A549 (cell line): Measurements from ENCODE around the gene FAM53B. TPM values are rescaled to one million over a fixed set of nuclear protein-coding genes. Genes with fewer than 3 reads are reported as not detected.

Source experiments
- ATAC-seq, 2 experiments: fragments of 200-7000 bp in 1 of 2; fragments of >200 bp in 1 of 2; cut with Nextera tagmentation in 1 of 2; cut with Tn5 transposase in 1 of 2; 3 replicates each; pipeline versions ENCODE4 v1.8.0 to v1.9.1; 2018 to 2020; ENCODE audit warnings: mild to moderate bottlenecking in 1 of 2, moderate library complexity in 1 of 2
- CTCF ChIA-PET: fragments of 300-600 bp; sonication (Branson Sonifier 250); formaldehyde crosslinking; extraction: SDS; loops from one replicate; lab custom pipeline; 2021; ENCODE audit warnings: antibody characterized with exemption, inconsistent platforms; lab: Yijun Ruan, JAX
- POLR2A ChIA-PET: fragments of 350-600 bp; formaldehyde crosslinking; extraction: SDS; loops from one replicate; lab custom pipeline; 2021; ENCODE audit warnings: antibody characterized with exemption, inconsistent platforms; lab: Yijun Ruan, JAX
- DNase-seq, 2 experiments: peaks; one replicate each; pipeline versions ENCODE4 v3.0.0 to v3.0.0-alpha.2; 2011 to 2016; ENCODE audit warnings: low read depth in 1 of 2, low spot score in 1 of 2
- FAIRE-seq: peaks from 2 replicates; lab custom pipeline; 2011; peaks lifted over from hg19 to GRCh38; lab: Jason Lieb, UNC
- H3K27ac ChIP-seq, 2 experiments: fragments of >200 bp; sonication (Bioruptor Twin); formaldehyde crosslinking; 3 replicates each; pipeline ENCODE4 v1.5.1; 2016 to 2017
- H3K4me1 ChIP-seq: fragments of >200 bp; sonication (Bioruptor Twin); formaldehyde crosslinking; 3 replicates; pipeline ENCODE4 v1.6.1; 2016
- H3K4me2 ChIP-seq: fragments of >200 bp; sonication (Bioruptor Twin); formaldehyde crosslinking; 3 replicates; pipeline ENCODE4 v1.6.1; 2016
- H3K4me3 ChIP-seq: fragments of >200 bp; sonication (Bioruptor Twin); formaldehyde crosslinking; 3 replicates; pipeline ENCODE4 v1.5.1; 2016
- H3K9me3 ChIP-seq: fragments of >200 bp; sonication (Bioruptor Twin); formaldehyde crosslinking; 3 replicates; pipeline ENCODE4 v1.6.1; 2016
- BCL3 ChIP-seq: fragments of >200 bp; sonication (Bioruptor Twin); formaldehyde crosslinking; IDR thresholded peaks from 3 replicates; pipeline ENCODE4 v1.6.1; 2016
- CBX8 ChIP-seq: fragments of 200-600 bp; sonication (generic); IDR thresholded peaks from 2 replicates; pipeline ENCODE4 v1.6.1; 2016
- CHD2 ChIP-seq: fragments of 150-350 bp; IDR thresholded peaks from 2 replicates; pipeline ENCODE4 v1.6.1; 2014; ENCODE audit warnings: low read length; ENCODE audit not compliant: partially characterized antibody
- CHD4 ChIP-seq: fragments of 200-600 bp; sonication (generic); IDR thresholded peaks from 2 replicates; pipeline ENCODE4 v1.6.1; 2016; ENCODE audit warnings: antibody characterized with exemption, mild to moderate bottlenecking, borderline replicate concordance
- CTCF ChIP-seq: fragments of >200 bp; sonication (Bioruptor Twin); formaldehyde crosslinking; IDR thresholded peaks from 3 replicates; pipeline ENCODE4 v1.5.1; 2016
- EHMT2 ChIP-seq: fragments of 200-600 bp; sonication (generic); IDR thresholded peaks from 2 replicates; pipeline ENCODE4 v1.6.1; 2016; ENCODE audit warnings: antibody characterized with exemption, low read depth, mild to moderate bottlenecking, moderate library complexity
- EP300 ChIP-seq, 2 experiments: fragments of >200 bp; sonication (Bioruptor Twin); formaldehyde crosslinking; IDR thresholded peaks; 2 replicates in 1 of 2; 3 replicates in 1 of 2; pipeline ENCODE4 v1.6.1; 2016 to 2017
- FOSB ChIP-seq: fragments of 250-450 bp; sonication (Bioruptor Pico); IDR thresholded peaks from 2 replicates; pipeline ENCODE4 v1.5.0; 2020; ENCODE audit warnings: mild to moderate bottlenecking, moderate library complexity
- FOSL2 ChIP-seq, 2 experiments: fragments of 450-650 bp in 1 of 2; fragments of >200 bp in 1 of 2; sonication (Bioruptor Twin) in 1 of 2; formaldehyde crosslinking; IDR thresholded peaks; 2 replicates each; pipeline versions ENCODE4 v1.5.0 to v1.6.1; 2016 to 2020; ENCODE audit warnings: mild to moderate bottlenecking in 1 of 2, moderate library complexity in 1 of 2
- GATA3 ChIP-seq: IDR thresholded peaks from 2 replicates; pipeline ENCODE4 v1.6.1; 2012; ENCODE audit warnings: borderline replicate concordance
- HMGXB4 ChIP-seq: fragments of 250-450 bp; sonication (Bioruptor Pico); IDR thresholded peaks from 2 replicates; pipeline ENCODE4 v1.5.0; 2021; ENCODE audit warnings: mild to moderate bottlenecking, moderate library complexity, borderline replicate concordance
- HOXA7 ChIP-seq: fragments of 250-450 bp; sonication (Bioruptor Pico); IDR thresholded peaks from 2 replicates; pipeline ENCODE4 v1.5.0; 2020; ENCODE audit warnings: mild to moderate bottlenecking, moderate library complexity
- JUNB ChIP-seq: fragments of >200 bp; sonication (Bioruptor Twin); formaldehyde crosslinking; IDR thresholded peaks from 2 replicates; pipeline ENCODE4 v1.6.1; 2016
- KDM5A ChIP-seq: fragments of 200-600 bp; sonication (generic); IDR thresholded peaks from 2 replicates; pipeline ENCODE4 v1.6.1; 2016; ENCODE audit warnings: antibody characterized with exemption, mild to moderate bottlenecking
- MAX ChIP-seq: IDR thresholded peaks from 2 replicates; pipeline ENCODE4 v1.6.1; 2012
- NFE2L2 ChIP-seq: fragments of 150-350 bp; conservative IDR thresholded peaks from 2 replicates; pipeline ENCODE4 v1.6.1; 2014; ENCODE audit warnings: low read length
- NPAS2 ChIP-seq: fragments of 250-450 bp; sonication (Bioruptor Pico); IDR thresholded peaks from 2 replicates; pipeline ENCODE4 v1.8.0; 2022; ENCODE audit warnings: mild to moderate bottlenecking, moderate library complexity, borderline replicate concordance
- NR3C1 ChIP-seq: fragments of >200 bp; sonication (Bioruptor Twin); formaldehyde crosslinking; IDR thresholded peaks from 3 replicates; pipeline ENCODE4 v1.6.1; 2017
- PBX3 ChIP-seq: IDR thresholded peaks from 2 replicates; pipeline ENCODE4 v1.6.1; 2012
- POLR2A ChIP-seq: IDR thresholded peaks from 2 replicates; pipeline ENCODE4 v1.6.1; 2012; ENCODE audit warnings: mild to moderate bottlenecking, low read length
- POLR2AphosphoS2 ChIP-seq: conservative IDR thresholded peaks from 2 replicates; pipeline ENCODE4 v1.6.1; 2012; ENCODE audit warnings: low read length, improper control_type of control experiment, inconsistent platforms
- RAD21 ChIP-seq, 2 experiments: fragments of >200 bp in 1 of 2; sonication (Bioruptor Twin) in 1 of 2; formaldehyde crosslinking in 1 of 2; IDR thresholded peaks in 1 of 2; conservative IDR thresholded peaks in 1 of 2; 2 replicates in 1 of 2; 3 replicates in 1 of 2; pipeline ENCODE4 v1.6.1; 2012 to 2018; ENCODE audit warnings: inconsistent platforms in 1 of 2
- RARB ChIP-seq: fragments of 250-450 bp; sonication (Bioruptor Pico); IDR thresholded peaks from 2 replicates; pipeline ENCODE4 v1.8.0; 2021; ENCODE audit warnings: mild to moderate bottlenecking, moderate library complexity
- RFX5 ChIP-seq: fragments of 450-650 bp; IDR thresholded peaks from 2 replicates; pipeline ENCODE4 v1.7.1; 2014; ENCODE audit warnings: antibody characterized with exemption, mild to moderate bottlenecking, moderate library complexity
- SMC3 ChIP-seq: fragments of >200 bp; sonication (Bioruptor Twin); formaldehyde crosslinking; IDR thresholded peaks from 3 replicates; pipeline ENCODE4 v1.6.1; 2018; ENCODE audit warnings: inconsistent platforms
- TFCP2L1 ChIP-seq: fragments of 250-450 bp; sonication (Bioruptor Pico); IDR thresholded peaks from 2 replicates; pipeline ENCODE4 v1.5.0; 2021; ENCODE audit warnings: mild to moderate bottlenecking
- ZC3H11A ChIP-seq: fragments of 450-650 bp; IDR thresholded peaks from 2 replicates; pipeline ENCODE4 v1.6.1; 2014; ENCODE audit warnings: antibody characterized with exemption, mild to moderate bottlenecking
- WGBS: methylation state at CpG from one replicate; pipeline ENCODE4 v1.1.6; 2017; ENCODE audit errors: missing lambda C conversion rate; 5-methylcytosine and 5-hydroxymethylcytosine counted together
- polyA plus RNA-seq, 4 experiments: library from polyadenylated mRNA; depleted of rRNA in 3 of 4; stranded (reverse); fragments of >200 nt; fragmentation: RNase III in 1 of 4; extraction: RNeasy Plus Mini Kit Qiagen cat#74134 plus additional on column Dnase treatment in 1 of 4; gene quantifications; 2 replicates in 3 of 4; 3 replicates in 1 of 4; pipeline ENCODE4 v1.2.3, GENCODE V29; 2011 to 2017

The FAM53B gene
- polyA plus RNA-seq, 2 of the 4 experiments (the other 2 are of a cell fraction): 5.1 to 8.5 TPM

- CTCF ChIA-PET: no interaction called here
- ATAC-seq: no peak
- no peak overlapping the region for H3K27ac ChIP-seq
- 85% methylated on average over 5 of the region's 6 CpGs for WGBS
- POLR2A ChIA-PET: no interaction called here
- no peak for FAIRE-seq
- H3K4me3 ChIP-seq: no peak overlapping the region
- no peaks in the 10 kb centered on the region for H3K9me3 ChIP-seq
- H3K4me1 ChIP-seq: peaks cover 10% of the 10 kb centered on the region; the same call in 2 of the 3 replicates
- H3K4me2 ChIP-seq: no peak overlapping the region
- no peak for DNase-seq
- TF ChIP-seq HMGXB4 (CRISPR knock-in tag) (no peak), POLR2A (no peak), JUNB (no peak), MAX (no peak), RFX5 (no peak)
These were observed 114.8 kb downstream of the FAM53B start for GRCh38 chr10:124629415-124629814.

- Histone ChIP-seq H3K4me2 (no peak overlapping the region), H3K4me3 (no peak overlapping the region), H3K27ac (no peak overlapping the region), H3K4me1 (peaks cover 10% of the 10 kb centered on the region; the same call in 2 of the 3 replicates), H3K9me3 (no peaks in the 10 kb centered on the region)
- WGBS: 85% methylated on average over 9 of the region's 9 CpGs
- TF ChIP-seq ZC3H11A (no peak), NPAS2 (CRISPR knock-in tag) (no peak), EP300 (IDR thresholded peaks at IDR 0.05) (no peak), SMC3 (no peak), CBX8 (no peak), EHMT2 (no peak), BCL3 (no peak), RARB (CRISPR knock-in tag) (no peak), POLR2AphosphoS2 (no peak), HOXA7 (CRISPR knock-in tag) (no peak), PBX3 (no peak)
- CTCF ChIA-PET: interaction anchor here (1.5 kb wide), 1 partner anchor 113 kb away, joined by 5 read pairs; no protein-coding TSS in a partner anchor
- DNase-seq (no peak), FAIRE-seq (no peak), ATAC-seq (no peak)
- POLR2A ChIA-PET: no interaction called here
These were observed 115.5 kb downstream of the FAM53B start for GRCh38 chr10:124628676-124629021.

GRCh38 chr10:124627866-124628675 is 116.1 kb downstream of the FAM53B start:
- WGBS: 94% methylated on average over 12 of the region's 12 CpGs
- Histone ChIP-seq H3K4me2 (no peak overlapping the region), H3K9me3 (no peaks in the 10 kb centered on the region), H3K4me1 (peaks cover 10% of the 10 kb centered on the region; the same call in 2 of the 3 replicates), H3K27ac (no peak overlapping the region), H3K4me3 (no peak overlapping the region)
- POLR2A ChIA-PET: no interaction called here
- no peak for TF ChIP-seq RAD21 (conservative IDR thresholded peaks at IDR 0.05 in 1 of 2, IDR thresholded peaks at IDR 0.05 in 1 of 2)
- no peak for TF ChIP-seq GATA3
- TF ChIP-seq NR3C1: no peak
- no peak for TF ChIP-seq POLR2AphosphoS2
- TF ChIP-seq KDM5A: no peak
- TF ChIP-seq FOSL2 (IDR thresholded peaks at IDR 0.05): no peak
- TF ChIP-seq FOSL2 (CRISPR knock-in tag; IDR thresholded peaks at IDR 0.05): no peak
- TF ChIP-seq JUNB: no peak
- no peak for TF ChIP-seq CHD4
- TF ChIP-seq TFCP2L1 (CRISPR knock-in tag): no peak
- TF ChIP-seq CTCF: no peak
- TF ChIP-seq CBX8: no peak
- no peak for TF ChIP-seq RFX5
- no peak for TF ChIP-seq NFE2L2
- TF ChIP-seq SMC3: no peak
- TF ChIP-seq CHD2: no peak
- no peak for TF ChIP-seq FOSB (CRISPR knock-in tag)
- FAIRE-seq: no peak
- ATAC-seq: no peak
- no peak for DNase-seq
- CTCF ChIA-PET: interaction anchor here (1.3 to 1.5 kb wide), 2 partner anchors 108 to 113 kb away, joined by 3 to 5 read pairs; no protein-coding TSS in a partner anchor
